ENCODE measurements around the gene AUTS2.

Gene AUTS2

DNA sequence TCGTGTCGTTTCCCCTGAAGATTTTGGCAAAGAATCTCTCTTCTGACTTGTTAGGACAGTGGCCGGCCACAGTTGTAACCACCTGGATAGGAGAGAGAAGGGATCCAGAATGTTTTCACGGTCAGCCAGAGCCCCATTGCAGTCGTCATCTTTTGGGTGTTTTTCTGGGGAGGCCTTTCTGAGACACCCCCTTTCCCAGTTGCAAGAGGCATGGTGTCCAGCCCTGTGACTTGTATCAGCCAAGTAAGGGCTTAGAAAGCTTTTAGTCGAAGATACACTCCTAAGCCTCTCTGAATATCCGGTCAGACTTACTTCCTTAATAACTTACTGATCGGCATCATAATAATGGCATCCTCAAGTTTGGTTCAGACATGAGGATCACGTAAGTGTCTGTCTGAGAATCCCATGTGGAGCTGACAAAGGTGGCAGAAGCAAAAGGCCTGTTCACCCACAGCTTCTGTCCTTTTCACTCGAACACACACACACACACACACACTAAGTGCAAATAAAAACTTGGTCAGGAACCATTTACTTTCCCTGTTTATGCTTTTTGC, 1098.0 kb downstream of the AUTS2 start:
- DNase-seq: no peak

GRCh38 chr7:70698219-70698832, 1100.1 kb downstream of the AUTS2 start:
- peak; percentile 68 for DNase-seq

GRCh38 chr7:70699271-70699670, 1101.0 kb downstream of the AUTS2 start:
- no peak for DNase-seq

DNA sequence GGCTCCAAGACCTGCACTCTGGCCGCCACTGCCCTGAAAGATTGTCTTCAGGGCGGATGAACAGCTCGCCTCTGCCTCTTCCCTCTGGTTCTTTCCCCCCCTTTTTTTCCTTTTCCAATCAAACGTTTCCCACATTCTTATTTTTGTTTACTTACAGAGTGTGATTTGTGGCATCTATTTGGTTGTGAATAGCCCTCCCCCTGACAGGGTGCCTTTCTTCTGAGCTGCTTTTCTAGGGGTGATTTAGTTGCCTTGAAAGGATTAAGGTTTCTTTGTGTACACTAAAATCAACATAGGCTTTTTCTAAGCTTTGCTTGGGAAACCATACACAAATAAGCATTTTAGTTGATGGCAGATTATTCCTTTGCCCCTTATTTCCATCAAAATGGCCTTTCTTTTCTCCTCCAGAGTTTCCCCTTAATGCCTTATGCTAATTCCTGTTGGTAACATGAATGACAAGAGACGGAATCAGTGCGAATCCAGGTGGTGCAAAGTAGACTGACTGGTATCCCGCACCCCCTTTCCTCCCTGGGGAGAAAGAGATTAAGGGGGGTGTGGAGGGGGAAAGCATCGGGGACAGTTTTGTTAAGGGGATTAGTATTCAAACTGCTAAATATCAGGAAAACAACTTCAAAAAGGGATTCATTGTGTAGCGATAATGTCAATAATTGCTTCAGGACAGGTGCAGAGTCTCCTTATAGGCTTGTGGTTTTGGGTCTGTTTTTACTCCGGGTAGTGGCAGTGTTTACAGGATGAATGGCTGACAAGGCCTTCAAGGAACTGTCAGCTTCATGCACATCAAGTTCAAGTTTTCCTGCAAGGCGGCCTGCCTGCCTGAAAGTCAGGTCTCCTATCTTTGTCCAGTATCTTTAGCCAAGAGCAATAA, 1102.0 kb downstream of the AUTS2 start:
- DNase-seq: no peak

GRCh38 chr7:70700941-70701425, 1102.7 kb downstream of the AUTS2 start:
- no peak for DNase-seq

DNA sequence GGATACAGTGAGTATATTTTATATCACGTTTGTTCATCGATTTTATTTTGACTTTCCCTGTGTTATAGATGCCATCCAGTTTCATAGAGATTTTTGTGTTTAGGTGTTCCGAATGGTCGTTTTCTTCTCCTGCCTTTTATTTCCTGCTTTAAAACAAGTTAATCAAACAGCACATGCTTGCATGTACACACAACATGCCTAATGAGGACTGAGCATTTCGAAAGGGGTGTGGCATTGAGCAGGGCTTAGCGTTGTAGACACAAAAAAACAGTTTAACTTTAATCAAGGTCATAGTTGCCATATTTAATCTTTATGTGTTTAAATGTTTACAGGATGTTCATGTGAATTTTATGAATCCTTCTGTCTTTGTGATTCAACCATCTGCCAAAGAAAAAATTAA, 1103.2 kb downstream of the AUTS2 start:
- DNase-seq: no peak

- DNase-seq: no peak
These were observed 1103.7 kb downstream of the AUTS2 start for GRCh38 chr7:70701991-70702390.

GRCh38 chr7:70703785-70704184, 1105.5 kb downstream of the AUTS2 start:
- no peak for DNase-seq

- no peak for DNase-seq
These were observed 1106.6 kb downstream of the AUTS2 start for GRCh38 chr7:70704831-70705346.

DNA sequence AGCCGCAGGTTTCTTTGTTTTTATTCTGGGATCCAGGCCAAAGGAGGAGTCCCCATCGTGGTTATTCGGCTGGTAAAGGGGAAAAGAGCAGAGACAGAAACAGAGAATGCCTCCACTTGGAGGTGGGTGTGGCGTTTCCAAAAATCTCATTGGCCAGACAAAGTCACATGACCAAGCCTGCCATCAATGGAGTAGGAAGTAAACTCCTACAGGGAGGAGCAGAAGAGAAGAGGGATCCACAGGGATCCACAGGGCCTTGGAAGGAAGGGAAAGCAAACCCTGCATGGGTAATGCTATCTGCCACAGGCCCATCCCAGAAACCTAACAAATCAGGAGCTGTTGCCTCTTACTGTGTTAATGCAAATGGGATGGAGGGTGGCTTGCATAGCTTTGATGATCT, 1107.9 kb downstream of the AUTS2 start:
- DNase-seq: no peak

GRCh38 chr7:70706698-70707097, 1108.4 kb downstream of the AUTS2 start:
- no peak for DNase-seq

GRCh38 chr7:70707823-70708243, 1109.6 kb downstream of the AUTS2 start:
- no peak for DNase-seq

GRCh38 chr7:70710011-70710480, 1111.8 kb downstream of the AUTS2 start:
- DNase-seq: no peak

DNA sequence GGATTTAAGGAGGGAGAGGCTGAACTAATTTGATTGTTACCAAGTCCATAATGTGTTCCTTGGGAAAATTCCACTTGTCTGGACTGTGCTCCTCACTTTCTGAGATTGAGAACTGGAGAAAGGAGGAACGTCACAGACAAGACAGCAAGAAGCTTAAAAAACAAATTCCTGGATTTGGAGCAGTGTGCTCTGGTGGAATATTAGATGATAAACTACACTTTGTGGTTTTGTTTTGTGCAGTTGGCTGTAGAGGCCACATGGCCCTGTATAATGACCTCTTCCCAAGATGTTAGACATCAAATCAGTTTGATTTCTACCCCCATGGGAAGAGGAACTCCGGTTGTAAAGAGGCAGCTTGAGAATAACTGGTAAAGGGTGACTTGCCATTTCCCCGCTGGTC, 1112.4 kb downstream of the AUTS2 start:
- DNase-seq: no peak

- no peak for DNase-seq
These were observed 1113.2 kb downstream of the AUTS2 start for GRCh38 chr7:70711452-70711851.

- DNase-seq: no peak
These were observed 1114.7 kb downstream of the AUTS2 start for GRCh38 chr7:70712942-70713341.

- DNase-seq: no peak
These were observed 1116.3 kb downstream of the AUTS2 start for GRCh38 chr7:70714506-70715038.

- no peak for DNase-seq
These were observed 1119.5 kb downstream of the AUTS2 start for GRCh38 chr7:70717553-70718329.

DNA sequence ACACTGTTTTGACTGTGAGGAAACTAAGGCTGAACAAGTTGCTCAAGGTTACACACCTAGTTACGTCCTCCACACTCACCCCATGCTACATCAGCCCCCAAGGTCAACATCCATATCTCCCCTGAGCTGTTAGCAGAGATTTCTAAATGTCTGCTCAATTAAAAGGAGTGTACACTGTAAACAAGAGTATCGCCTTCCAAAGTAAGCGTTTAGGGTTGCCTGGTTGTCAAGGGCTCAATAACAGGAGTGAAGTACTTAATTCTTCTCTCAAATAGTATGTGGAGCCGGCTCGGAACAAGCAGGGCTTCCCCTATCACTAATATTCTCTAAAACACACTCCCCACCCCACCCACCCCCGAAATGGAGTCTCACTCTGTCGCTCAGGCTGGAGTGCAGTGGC, 1120.8 kb downstream of the AUTS2 start:
- DNase-seq: no peak

DNA sequence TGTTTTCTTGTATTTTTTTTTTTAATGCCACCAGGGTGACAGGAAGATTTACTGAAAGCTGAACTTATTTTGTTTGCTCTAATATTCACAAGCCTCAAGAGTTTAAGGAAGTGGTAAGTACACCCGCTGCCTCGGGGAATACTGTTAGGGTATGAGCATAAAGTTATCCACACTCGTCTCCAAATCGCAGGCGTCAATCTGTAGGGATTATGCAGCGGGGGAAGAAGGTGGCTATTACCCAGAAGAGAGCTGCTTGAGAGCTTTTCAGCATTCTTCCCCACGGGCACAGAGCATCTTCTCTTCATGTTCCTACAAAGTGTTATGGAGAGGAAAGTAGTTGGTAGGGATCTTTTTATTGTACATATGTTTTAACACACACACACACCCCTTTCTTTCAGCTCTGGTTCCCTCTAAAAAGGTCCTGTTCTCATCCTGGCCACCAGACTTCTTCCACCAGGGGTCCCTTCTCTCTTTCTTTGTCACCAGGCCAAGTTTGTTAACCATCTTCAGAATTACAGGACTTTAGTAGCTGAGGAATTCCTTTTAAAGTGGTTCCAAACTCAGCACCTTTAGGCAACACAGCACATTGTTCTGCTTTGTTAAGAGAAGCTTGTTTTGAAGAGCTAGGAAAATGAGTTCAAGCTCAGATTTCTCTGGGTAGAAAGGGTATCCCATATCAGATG, 1122.1 kb downstream of the AUTS2 start:
- no peak for DNase-seq

- DNase-seq: no peak
These were observed 1123.2 kb downstream of the AUTS2 start for GRCh38 chr7:70721500-70721899.

DNA sequence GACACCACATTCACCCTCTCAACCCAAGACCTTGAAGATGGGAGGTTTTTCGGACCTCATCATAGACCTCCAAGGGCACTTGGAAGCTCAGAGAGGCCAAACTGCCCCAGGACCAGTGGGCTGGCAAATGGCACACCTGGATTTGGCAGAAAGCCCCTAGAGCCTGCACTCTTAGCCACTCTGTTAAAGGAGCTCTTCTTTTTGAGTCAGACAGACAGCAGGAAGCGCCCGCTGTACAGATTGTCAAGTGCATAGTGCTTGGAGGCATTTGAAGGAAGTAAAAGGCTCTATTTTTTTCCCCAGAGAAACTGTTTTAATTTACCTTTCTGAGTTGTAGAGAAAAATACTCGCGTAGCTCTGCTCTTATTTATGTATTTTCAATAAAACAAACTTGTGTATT, 1125.1 kb downstream of the AUTS2 start:
- no peak for DNase-seq
